HT1080 (cell line): Measurements from ENCODE around the gene TGDS. TPM values are rescaled to one million over a fixed set of nuclear protein-coding genes. Genes with fewer than 3 reads are reported as not detected.

Source experiments
- DNase-seq: peaks from one replicate; pipeline ENCODE4 v3.0.0-alpha.2; 2015; ENCODE audit warnings: low read depth
- total RNA-seq: library from RNA; depleted of rRNA; stranded (reverse); fragments of >200 nt; shearing (Covaris generic); gene quantifications from 2 replicates; pipeline ENCODE4 v1.2.3, GENCODE V29; 2014

The TGDS gene
- total RNA-seq, 1 experiment from 2014 or later, result 16.0 TPM

DNA sequence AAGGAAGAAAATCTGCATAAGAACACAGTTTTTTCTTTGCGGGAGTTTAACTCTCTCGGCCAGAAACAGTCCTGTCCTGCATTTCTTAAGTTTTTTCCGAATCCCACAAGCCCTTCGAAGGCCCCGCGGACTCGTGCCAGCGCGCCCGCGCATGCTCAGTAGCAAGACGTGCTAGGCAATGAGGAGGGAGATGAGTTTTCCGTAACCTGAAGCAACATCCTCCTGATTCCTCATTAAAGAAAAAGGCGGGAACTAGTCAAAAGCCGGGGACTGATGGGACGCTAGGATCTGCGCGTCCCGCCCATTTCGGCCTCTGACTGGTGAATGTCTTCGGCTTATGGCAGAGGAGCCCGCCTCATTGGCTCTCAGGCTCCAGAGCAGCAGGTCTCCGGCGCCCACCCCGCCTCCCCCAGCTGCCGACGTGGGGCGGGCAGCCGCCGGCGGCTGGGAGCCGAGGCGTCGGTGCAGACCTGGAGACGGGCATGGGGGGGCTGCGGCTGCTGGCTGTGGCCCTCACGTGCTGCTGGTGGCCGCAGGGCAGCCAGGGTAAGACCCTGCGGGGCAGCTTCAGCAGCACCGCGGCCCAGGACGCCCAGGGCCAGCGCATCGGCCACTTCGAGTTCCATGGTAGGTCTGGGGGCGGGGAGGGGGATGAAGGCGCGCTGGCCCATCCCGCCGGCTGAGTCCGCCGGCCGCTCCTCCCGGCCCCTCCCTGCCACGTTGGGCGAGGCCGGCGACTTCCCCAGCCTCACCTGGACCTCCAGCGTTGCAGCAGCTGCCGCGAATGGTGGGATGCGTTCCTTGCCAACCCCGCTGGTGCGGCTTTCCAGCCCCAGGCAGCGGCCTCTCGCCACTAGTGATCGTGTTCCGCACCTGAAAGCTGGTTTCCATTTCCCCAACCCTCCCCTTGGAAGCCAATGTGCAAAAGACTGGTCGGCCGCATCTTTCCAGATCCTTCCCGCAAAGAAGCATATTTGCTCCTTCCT is 5.8 kb upstream of the TGDS start, which contains the start of gene GPR180:
Gene GPR180, plus strand, starts transcription at position 412 of the 986 bp plus-strand sequence. Its CDS starts 71 bp downstream, at position 483.
- DNase-seq, result peak; percentile 100

DNA sequence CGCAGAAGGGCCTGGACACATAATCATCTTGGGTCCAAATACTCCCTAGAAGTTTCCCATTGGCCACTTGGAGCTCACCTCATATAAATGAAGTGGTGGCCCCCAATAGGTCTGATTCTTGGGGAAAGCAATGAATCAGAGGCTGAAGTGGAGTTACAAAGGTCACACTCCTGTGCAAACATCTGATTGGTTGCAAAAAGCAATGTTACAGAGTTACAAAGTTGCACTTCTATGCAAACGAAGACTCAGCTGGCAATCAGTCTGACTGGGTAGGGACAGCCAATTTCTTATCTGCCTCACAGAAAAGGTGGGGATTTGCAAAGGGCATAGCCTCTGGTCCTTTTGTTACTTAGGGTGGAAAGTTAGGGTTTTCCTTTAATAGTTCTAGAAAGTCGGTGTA is 3.9 kb upstream of the TGDS start:
- DNase-seq, result no peak

DNA sequence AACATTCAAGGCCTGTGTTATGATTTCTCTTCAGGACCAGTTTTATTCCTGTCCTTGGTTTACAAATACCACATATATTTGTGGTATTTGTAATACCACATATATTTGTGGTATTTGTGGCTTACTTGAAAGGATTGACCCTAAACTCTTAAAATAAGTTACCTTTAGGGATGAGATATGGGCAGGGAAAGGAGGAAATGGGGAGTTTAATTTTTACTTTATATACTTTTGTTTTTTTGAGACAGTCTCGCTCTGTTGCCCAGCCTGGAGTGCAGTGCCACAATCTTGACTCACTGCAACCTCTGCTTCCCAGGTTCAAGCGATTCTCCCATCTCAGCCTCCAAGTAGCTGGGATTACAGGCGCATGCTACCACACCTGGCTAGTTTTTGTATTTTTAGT is 2.3 kb upstream of the TGDS start:
- no peak for DNase-seq

DNA sequence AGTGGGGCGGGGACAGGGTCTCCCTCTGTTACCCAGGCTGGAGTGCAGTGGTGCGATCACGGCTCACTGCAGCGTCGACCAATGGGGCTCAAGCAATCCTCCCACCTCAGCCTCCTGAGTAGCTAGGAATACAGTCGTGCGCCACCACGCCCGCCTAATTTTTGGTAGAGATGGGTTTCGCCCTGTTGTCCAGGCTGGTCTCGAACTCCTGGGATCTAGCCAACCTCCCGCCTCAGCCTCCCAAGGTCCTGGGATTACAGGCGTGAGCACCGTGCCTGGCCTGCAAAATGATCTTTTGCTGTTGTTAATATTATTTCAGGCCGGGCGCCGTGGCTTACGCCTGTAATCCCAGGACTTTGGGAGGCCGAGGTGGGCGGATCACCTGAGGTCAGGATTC is 621 bp upstream of the TGDS start:
- DNase-seq, result no peak

DNA sequence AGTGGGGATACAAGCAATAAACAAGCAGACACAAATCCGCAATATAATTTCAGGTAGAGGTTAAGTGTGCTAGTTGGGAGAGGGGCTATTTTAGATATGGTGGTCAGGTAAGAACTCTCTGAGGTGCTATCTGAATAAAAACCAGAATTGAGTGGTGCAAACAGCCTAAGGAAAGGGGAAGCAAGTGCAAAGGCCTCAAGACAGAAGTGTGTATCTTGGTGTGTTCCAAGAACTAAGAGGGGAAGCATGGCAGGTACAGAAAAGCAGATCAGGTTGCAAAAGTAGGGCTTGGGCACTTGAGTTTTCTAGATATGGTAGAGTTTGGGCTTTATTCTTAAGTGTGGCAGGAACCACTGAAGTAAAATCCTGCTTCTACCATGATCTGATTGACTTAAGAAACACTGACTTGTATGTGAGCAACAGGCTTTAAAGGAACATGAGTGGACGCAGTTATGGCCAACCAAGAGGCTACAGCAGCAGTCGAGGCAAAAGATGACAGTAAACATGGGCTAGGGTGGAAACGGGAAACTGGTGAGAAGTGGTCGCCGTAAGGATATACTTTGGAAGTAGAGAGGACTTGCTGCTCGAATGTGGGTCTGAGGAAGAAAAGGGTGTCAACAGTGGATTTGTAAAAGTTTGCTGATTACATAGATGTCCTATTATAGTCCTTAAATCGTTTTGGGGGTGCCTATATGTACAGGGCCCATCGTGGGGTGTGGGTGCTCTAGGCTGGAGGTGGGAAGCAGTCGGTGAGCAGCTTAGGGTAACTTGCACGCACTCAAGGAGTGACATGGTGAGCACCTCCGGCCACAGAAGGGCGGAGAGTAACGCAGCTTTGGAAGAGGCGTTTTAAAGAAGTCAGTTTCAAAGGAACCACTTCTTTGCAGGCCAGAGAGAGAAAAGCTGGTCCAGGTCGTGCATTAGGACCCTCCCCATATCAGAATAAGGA is 677 bp downstream of the TGDS start:
- no peak for DNase-seq

DNA sequence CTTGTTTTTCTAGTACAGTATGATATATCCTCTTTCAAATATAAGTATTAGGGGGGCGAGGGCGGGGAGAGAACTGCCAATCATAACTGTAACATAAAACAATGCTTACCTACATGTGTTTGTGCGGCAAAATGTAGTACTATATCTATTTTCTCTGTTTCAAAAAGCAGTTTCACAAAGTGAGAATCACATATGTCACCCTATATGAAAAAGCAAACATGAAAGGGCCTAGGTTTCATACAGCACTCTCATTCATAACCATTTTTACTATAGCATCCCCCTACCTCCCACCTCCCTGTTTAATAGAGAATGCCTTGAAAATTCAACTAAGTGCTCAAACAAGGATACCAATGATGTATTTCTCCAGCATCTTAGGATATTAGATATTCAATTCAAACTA is 5.2 kb downstream of the TGDS start:
- DNase-seq, result no peak

DNA sequence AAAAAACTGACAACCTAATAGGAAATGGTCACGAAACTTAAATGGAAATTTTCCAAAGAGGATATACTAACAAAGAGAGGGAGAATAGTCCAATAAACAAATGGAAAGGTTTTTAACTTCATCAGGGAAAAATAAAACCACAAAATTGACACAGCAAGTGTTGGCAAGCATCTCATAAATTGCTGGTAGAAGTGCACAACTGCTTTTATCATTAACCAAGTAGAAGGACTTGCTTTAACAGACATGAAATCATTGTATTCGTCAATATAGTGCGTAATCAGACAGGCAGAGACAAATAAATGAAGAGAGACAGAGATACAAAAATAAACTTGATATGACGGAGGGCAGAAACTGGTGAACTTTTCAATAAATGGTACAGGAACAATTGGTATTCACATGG is 7.4 kb downstream of the TGDS start:
- no peak for DNase-seq

DNA sequence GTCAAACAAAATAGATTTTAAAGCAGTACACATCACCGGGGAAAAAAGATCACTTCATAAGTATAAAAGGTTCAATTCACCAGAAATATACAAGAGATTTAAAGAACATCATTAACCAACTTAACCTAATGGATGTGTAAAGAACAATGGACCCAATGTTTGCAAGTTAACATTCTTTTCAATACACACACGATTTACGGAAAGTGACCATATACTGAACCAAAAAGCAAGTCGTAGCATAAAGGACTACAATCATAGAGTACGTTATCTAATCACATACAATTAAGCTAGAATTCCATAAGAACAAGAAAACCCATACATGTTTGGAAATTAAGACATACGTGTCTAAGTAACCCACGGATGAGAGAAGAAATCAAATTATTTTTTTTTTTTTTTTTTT is 9.6 kb downstream of the TGDS start:
- DNase-seq, result no peak

DNA sequence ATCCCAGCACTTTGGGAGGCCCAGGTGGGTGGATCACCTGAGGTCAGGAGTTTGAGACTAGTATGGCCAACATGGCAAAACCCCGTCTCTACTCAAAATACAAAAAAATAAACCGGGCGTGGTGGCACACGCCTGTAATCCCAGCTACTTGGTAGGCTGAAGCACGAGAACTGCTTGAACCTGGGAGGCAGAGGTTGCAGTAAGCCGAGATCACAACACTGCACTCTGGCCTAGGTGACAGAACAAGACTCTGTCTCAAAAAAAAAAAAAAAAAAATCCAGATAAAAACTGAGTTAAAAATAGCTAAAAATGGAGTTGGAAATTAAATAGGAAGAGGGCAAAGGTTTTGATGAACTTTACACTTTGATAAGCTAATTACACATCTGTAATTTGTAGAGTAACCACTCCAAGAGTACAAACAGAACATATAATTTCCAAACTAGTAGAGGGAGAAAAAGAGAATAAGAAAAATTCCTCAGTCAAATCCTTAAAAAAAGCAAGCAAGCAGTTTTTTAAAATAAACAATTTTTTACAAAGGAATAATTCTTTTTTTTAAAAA is 10.3 kb downstream of the TGDS start:
- DNase-seq, result no peak

DNA sequence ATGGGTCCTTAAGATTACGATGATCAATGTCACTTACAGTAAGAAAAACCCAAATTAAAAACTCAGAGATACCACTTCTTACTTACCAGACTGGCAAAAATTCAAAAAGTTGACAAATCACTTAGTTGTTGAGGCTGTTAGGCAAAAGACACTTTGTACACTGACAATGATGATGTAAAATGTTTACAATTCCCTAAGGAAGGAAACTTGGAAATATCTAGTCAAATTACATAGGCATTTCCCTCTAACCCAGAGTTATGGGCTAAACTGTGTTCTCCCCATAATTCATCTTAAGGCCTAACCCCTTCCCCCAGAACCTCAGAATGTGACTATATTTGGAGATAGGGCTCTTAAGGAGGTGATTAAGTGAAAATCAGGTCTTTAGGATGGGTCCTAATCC is 12.0 kb downstream of the TGDS start:
- no peak for DNase-seq

DNA sequence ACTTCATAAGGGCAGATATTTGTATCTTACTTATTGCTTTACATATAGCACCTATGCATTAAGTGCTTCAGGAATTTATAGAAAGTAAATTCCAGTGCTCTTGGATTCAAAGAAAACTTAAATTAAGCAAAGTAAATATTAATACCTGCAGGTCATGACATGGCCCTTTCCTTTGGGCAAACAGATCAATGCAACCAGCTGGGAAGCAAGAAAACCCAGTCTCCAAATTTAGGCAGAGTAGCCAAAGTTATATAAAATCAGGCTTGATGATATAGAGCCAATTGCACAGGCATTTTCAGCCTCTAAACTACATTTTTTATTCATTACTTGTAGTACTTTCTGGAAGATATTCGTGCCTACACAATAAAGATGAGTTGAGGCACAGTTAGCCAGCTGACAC is 16.9 kb downstream of the TGDS start:
- DNase-seq, result no peak

DNA sequence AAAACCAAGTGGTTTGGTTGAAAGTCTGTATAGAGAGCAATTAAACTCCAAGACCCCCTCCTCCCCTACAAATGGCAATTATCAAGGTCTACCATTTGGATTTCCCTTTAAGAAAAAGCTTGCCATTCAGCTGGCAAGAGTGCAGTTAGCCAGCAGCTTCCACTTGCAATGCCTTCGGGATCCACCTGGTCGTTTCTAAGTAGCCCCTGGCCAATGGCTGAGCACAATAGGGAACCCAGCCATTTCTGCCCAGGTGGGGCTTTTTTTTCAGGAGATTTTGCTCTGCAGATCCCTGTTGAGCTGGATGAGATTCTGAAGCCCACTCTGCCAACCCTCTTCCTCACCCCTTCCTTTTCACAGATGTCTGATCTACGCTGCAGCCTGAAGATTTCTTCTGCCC is 26.3 kb downstream of the TGDS start:
- no peak for DNase-seq

DNA sequence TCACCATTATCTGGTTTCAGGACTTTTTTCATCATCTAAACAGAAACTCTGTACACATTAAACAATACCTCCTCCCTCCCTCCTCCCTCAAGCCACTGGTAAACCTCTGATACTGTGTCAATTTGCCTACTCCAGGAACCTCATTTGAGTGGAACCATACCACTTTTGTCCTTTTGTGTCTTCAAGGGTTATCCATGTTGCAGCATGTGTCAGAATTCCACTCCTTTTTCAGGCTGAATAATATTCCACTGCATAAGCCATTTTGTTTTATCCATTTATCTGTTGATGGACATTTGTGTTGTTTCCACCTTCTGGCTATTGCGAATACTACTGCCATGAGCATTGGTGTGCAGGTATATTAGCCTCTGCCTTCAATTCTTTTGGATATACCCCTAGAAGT is 27.5 kb downstream of the TGDS start:
- no peak for DNase-seq

DNA sequence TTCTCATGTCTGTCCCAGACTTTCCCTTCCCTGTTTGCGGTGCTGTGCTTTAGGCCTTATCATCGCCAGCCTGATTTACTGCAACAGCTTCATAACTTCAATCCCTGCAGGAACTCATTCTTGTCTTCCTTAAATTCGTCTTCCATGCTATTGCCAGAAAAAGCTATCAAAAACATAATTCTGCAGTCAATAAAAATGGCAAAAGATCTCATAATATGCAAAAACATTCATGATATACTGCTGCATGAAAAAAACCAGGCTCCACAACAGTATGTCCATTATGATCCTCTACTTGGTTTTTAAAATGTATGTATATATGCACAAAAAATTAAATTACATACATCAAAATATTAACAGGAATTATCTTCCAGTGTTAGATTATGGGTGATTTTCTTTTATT is 28.4 kb downstream of the TGDS start:
- no peak for DNase-seq

DNA sequence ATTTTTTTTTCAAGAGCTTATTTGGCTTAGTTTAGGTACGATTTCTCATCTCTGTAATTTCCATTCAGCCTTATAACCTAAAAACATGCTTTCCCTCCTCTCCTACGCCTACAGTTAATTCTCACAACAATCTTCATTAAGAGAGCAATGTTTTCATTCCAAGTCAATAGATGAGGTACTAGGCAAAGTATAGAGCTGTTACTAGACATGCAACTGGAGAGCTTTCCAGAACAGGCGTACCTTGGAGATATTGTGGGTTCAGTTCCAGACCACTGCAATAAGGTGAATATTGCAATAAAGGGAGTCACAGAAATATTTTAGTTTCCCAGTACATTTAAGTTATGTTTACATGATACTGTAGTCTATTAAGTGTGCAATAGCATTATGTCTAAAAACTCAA is 34.8 kb downstream of the TGDS start:
- no peak for DNase-seq

DNA sequence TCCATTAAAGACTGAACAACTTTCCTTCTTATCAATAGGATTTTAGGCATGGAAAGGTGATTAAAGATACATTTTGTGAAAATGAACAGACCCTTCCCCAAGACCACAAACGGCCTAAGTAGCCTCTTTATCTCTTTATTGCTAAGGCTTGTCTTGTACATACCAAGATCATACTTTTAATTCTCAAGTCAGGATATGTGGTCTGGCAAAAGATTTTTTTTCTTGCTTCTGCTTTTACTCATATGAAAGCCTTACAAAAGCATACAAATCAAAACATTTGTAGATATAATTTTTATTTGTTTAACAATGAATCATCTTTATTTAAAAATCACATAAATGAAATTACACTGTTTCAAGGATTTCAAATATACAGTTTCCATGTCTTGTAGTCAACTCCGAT is 35.8 kb downstream of the TGDS start:
- DNase-seq, result no peak

DNA sequence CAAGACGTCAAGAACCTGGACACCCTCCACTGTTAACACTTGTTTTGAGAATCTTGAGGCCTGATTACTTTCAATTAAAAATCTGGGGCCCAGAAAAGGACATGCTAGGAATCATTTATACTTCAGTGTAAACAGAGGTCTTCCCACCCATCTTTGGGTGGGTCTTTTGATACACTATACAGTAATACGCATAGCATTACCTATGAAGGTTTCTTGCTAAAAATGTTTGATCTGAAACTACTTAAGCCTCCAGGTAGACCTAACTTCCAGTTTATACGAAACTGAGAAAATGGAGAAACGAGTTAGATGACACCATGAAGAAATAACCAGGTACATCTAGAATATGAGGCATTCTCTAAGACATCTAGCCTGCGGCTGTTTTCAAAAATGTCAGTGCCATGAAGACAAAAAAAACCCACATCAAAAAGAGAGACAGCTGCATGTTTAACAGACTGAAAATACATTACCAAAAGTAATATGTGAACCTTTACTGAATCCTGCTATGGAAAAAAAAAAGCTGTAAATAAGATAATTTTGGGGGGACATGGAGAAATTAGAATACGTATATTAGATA is 36.6 kb downstream of the TGDS start:
- no peak for DNase-seq

DNA sequence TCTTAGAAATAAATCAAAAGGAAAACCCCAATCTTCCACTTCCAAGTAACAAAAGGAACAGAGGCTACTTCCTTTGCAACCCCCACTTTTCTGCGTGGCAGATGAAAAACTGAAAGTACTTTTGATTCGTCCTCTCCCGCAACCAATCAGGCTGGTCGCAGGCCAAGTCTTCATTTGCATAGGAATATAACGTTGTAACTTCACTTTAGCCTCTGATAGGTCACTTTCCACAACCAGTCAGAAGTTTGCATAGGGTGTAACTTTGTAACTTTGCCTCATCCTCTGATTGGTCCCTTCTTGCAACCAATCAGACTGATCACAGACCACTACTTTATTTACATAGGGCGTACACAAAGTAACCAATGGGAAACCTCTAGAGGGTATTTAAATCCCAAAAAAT is 37.2 kb downstream of the TGDS start:
- peak; percentile 26 for DNase-seq

DNA sequence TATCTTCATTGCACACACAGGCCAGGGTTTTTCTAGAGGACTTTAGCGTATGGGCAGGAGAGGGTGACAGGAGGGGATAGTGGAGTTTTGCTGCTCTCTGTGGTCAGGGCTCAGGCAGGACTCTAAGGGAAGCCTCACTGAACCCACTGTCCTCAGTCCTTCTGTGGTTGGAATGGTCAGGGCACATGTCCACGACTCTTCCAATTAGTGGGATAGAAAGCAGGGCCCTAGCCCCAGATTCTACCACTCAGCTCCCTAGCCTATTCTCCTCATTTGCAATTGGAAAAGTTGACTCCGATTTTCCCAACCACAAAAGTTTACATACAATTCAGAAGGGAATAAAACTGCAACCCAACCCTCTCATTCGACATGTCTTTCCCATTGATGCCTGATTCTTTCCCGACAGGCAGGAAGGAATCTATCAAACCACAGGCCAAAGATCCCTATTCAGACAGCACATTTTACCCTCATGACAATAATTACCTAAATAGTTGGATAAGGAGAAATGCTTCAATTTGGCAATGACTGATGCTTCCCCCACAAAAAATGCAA is 38.2 kb downstream of the TGDS start:
- DNase-seq, result no peak

DNA sequence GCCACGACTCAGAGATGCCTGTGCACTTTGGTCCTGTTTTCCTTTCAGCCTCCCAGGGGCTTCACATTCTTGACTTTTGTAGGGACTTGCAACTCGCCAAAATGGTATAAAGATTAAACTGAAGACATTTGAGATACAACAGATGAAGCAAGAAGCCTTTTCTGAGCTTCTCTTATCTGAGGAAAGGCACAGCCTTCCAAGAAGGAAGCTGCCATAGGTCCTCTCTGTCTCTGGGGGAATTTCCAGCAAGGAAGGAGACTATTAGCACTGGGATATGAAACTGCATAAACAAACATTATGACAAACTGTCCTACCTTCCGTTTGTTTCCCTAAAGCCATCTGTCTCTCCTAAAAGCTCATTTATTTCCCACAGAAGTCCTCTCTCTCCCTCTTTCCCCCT is 39.3 kb downstream of the TGDS start:
- DNase-seq, result no peak

DNA sequence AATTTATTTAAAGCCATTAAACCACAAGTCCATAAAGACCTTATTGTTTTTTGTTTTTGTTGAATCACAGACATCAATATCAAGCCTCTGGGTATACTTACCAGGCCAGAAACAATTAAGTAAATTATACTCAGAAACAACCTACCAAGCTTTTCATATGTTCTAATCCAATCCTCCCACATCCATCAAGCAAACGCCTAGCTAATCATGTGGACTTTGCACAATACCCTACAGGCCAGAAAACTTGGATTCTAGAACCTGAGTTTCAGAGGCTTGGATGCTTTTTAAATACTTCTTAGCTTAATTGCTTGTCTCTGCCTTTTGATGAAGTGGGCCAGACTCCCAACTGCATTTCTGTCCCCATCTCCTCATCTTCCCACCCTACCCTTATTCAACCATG is 39.9 kb downstream of the TGDS start:
- DNase-seq, result no peak
